ENCODE measurements around the gene HOXD3.

Gene HOXD3

GRCh38 chr2:176149481-176149938 lies 7.6 kb upstream of the HOXD3 start:
- no peak for DNase-seq (ENCODE audit: low read depth)

- no peak for DNase-seq (ENCODE audit: low read depth)
These were observed 7.0 kb upstream of the HOXD3 start for GRCh38 chr2:176149939-176150583.

- no peak for DNase-seq (ENCODE audit: low read depth)
These were observed 6.3 kb upstream of the HOXD3 start for GRCh38 chr2:176150584-176151441.

- no peak for DNase-seq (ENCODE audit: low read depth)
These were observed 5.4 kb upstream of the HOXD3 start, which contains the start of gene HOXD4 for GRCh38 chr2:176151442-176152287. HOXD4 (plus strand) TSS chr2:176151550; CDS start chr2:176151634, 84 bp downstream.

GRCh38 chr2:176152350-176153181 lies 4.5 kb upstream of the HOXD3 start:
- DNase-seq (ENCODE audit: low read depth), result no peak

GRCh38 chr2:176154576-176155252 lies 2.4 kb upstream of the HOXD3 start:
- no peak for DNase-seq (ENCODE audit: low read depth)

GRCh38 chr2:176155356-176156044 lies 1.6 kb upstream of the HOXD3 start:
- no peak for DNase-seq (ENCODE audit: low read depth)

GRCh38 chr2:176156301-176156806 lies 753 bp upstream of the HOXD3 start:
- no peak for DNase-seq (ENCODE audit: low read depth)

- no peak for DNase-seq (ENCODE audit: low read depth)
These were observed 535 bp downstream of the HOXD3 start for GRCh38 chr2:176157499-176158185.

- DNase-seq (ENCODE audit: low read depth), result no peak
These were observed 1.1 kb downstream of the HOXD3 start for GRCh38 chr2:176158186-176158591.

GRCh38 chr2:176158855-176159662 lies 2.0 kb downstream of the HOXD3 start:
- no peak for DNase-seq (ENCODE audit: low read depth)

- DNase-seq (ENCODE audit: low read depth), result no peak
These were observed 2.6 kb downstream of the HOXD3 start for GRCh38 chr2:176159663-176160250.

- DNase-seq (ENCODE audit: low read depth), result no peak
These were observed 3.3 kb downstream of the HOXD3 start for GRCh38 chr2:176160251-176160985.

- no peak for DNase-seq (ENCODE audit: low read depth)
These were observed 4.1 kb downstream of the HOXD3 start for GRCh38 chr2:176160986-176161824.

GRCh38 chr2:176161825-176162626 lies 4.9 kb downstream of the HOXD3 start:
- peak; percentile 12 for DNase-seq (ENCODE audit: low read depth)

All from iris pigment epithelial cell (primary cell).